Endothelial cell (in vitro differentiated cells): ENCODE results near the gene AFG1L. TPM values are rescaled to one million over a fixed set of nuclear protein-coding genes. Genes with fewer than 3 reads are reported as not detected.
A peak's percentile ranks its signal among the peaks of the same experiment; 100 is the strongest.
"Not testable (repeated sequence)": the region's sequence is repeated elsewhere in the genome, so short reads cannot be mapped to it uniquely, and the experiment has no call there.

Experiments used
- DNase-seq: peaks from one replicate; pipeline ENCODE4 v3.0.0; 2021; ENCODE audit warnings: low spot score
- H3K27ac Mint-ChIP-seq: one replicate; pipeline ENCODE4 v1.8.0; 2021; ENCODE audit warnings: mixed read lengths, inconsistent platforms; ENCODE audit not compliant: unreplicated experiment
- H3K27me3 Mint-ChIP-seq: one replicate; pipeline ENCODE4 v1.8.0; 2021; ENCODE audit warnings: mild to moderate bottlenecking, moderate library complexity, mixed read lengths, inconsistent platforms; ENCODE audit not compliant: unreplicated experiment
- H3K36me3 Mint-ChIP-seq: one replicate; pipeline ENCODE4 v1.8.0; 2021; ENCODE audit warnings: mild to moderate bottlenecking, low read depth, mixed read lengths, inconsistent platforms; ENCODE audit not compliant: unreplicated experiment
- H3K4me1 Mint-ChIP-seq: one replicate; pipeline ENCODE4 v1.8.0; 2021; ENCODE audit warnings: mild to moderate bottlenecking, mixed read lengths, inconsistent platforms; ENCODE audit not compliant: unreplicated experiment
- H3K4me3 Mint-ChIP-seq: one replicate; pipeline ENCODE4 v1.8.0; 2021; ENCODE audit warnings: mild to moderate bottlenecking, mixed read lengths, inconsistent platforms; ENCODE audit not compliant: unreplicated experiment
- H3K9me3 Mint-ChIP-seq: one replicate; pipeline ENCODE4 v1.8.0; 2021; ENCODE audit warnings: mixed read lengths, inconsistent platforms; ENCODE audit not compliant: unreplicated experiment
- total RNA-seq: library from RNA; stranded (reverse); fragmentation: NEBNext Ultra II Directional; extraction: Animal tissue kit (Norgen Biotek cat#: 25700); gene quantifications from one replicate; pipeline ENCODE4 v1.2.1, GENCODE V29; 2021; ENCODE audit not compliant: unreplicated experiment
- TF ChIP-seq, protein P1 (sequence below): fragments of 200-600 bp; sonication (generic); IDR thresholded peaks from one replicate; pipeline ENCODE4 v1.5.0; 2021; ENCODE audit warnings: antibody characterized with exemption; ENCODE audit not compliant: unreplicated experiment

AFG1L gene
- total RNA-seq, 1 donor from 2014 or later: 5.7 TPM

DNA sequence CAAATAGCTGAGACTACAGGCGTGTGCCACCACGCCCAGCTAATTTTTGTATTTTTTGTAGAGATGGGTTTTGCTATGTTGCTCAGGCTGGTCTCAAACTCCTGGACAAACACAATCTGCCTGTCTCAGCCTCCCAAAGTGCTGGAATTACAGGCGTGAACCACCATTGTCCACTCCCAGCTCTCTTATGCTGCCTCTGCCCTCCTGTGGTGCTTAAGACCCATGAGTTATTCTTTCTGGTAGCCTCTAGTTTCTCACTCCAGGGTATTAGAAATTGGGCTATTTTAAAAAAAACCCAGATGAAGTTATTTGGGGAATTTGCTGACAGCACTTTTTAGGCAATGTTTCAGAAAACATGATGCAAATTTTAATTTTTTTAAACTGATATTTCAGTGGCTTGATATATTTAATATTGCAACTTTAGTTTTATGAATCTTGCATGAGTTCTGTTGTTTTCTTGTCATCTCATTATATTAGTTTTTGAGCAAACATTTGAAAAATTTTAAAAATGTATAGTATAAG lies 151.8 kb downstream of the AFG1L start:
- Mint-ChIP-seq H3K36me3 (no peaks in the 10 kb centered on the region), H3K4me1 (peaks cover 8% of the 10 kb centered on the region), H3K27me3 (no peaks in the 10 kb centered on the region), H3K4me3 (no peak overlapping the region), H3K9me3 (no peaks in the 10 kb centered on the region), H3K27ac (peak overlapping the region; percentile 57)
- TF ChIP-seq, protein P1, sequence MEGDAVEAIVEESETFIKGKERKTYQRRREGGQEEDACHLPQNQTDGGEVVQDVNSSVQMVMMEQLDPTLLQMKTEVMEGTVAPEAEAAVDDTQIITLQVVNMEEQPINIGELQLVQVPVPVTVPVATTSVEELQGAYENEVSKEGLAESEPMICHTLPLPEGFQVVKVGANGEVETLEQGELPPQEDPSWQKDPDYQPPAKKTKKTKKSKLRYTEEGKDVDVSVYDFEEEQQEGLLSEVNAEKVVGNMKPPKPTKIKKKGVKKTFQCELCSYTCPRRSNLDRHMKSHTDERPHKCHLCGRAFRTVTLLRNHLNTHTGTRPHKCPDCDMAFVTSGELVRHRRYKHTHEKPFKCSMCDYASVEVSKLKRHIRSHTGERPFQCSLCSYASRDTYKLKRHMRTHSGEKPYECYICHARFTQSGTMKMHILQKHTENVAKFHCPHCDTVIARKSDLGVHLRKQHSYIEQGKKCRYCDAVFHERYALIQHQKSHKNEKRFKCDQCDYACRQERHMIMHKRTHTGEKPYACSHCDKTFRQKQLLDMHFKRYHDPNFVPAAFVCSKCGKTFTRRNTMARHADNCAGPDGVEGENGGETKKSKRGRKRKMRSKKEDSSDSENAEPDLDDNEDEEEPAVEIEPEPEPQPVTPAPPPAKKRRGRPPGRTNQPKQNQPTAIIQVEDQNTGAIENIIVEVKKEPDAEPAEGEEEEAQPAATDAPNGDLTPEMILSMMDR: no peak
- DNase-seq: no peak

- TF ChIP-seq, protein P1: no peak
- Mint-ChIP-seq H3K36me3 (no peaks in the 10 kb centered on the region), H3K27me3 (no peaks in the 10 kb centered on the region), H3K27ac (peak overlapping the region; percentile 72), H3K9me3 (no peaks in the 10 kb centered on the region), H3K4me3 (no peak overlapping the region), H3K4me1 (peaks cover 16% of the 10 kb centered on the region)
- no peak for DNase-seq
Observed at GRCh38 chr6:108448481-108448880, 153.6 kb downstream of the AFG1L start.

DNA sequence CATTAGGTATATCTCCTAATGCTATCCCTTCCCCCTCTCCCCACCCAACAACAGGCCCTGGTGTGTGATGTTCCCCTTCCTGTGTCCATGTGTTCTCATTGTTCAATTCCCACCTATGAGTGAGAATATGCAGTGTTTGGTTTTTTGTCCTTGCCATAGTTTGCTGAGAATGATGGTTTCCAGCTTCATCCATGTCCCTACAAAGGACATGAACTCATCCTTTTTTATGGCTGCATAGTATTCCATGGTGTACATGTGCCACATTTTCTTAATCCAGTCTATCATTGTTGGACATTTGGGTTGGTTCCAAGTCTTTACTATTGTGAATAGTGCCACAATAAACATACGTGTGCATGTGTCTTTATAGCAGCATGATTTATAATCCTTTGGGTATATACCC lies 154.9 kb downstream of the AFG1L start:
- H3K27me3 Mint-ChIP-seq, DNase-seq, H3K9me3 Mint-ChIP-seq: not testable (repeated sequence)

GRCh38 chr6:108451816-108452215 lies 157.0 kb downstream of the AFG1L start:
- H3K27ac Mint-ChIP-seq: no peak overlapping the region
- peaks cover 2% of the 10 kb centered on the region for H3K27me3 Mint-ChIP-seq
- no peak for DNase-seq
- peaks cover 21% of the 10 kb centered on the region for H3K4me1 Mint-ChIP-seq
- no peaks in the 10 kb centered on the region for H3K9me3 Mint-ChIP-seq
- H3K36me3 Mint-ChIP-seq: no peaks in the 10 kb centered on the region
- no peak overlapping the region for H3K4me3 Mint-ChIP-seq
- TF ChIP-seq, protein P1: no peak

More for the DNA sequence above, 154.9 kb downstream of the AFG1L start:
- H3K36me3 Mint-ChIP-seq, H3K4me3 Mint-ChIP-seq, H3K27ac Mint-ChIP-seq: not testable (repeated sequence)
- H3K4me1 Mint-ChIP-seq: peaks cover 23% of the 10 kb centered on the region

DNA sequence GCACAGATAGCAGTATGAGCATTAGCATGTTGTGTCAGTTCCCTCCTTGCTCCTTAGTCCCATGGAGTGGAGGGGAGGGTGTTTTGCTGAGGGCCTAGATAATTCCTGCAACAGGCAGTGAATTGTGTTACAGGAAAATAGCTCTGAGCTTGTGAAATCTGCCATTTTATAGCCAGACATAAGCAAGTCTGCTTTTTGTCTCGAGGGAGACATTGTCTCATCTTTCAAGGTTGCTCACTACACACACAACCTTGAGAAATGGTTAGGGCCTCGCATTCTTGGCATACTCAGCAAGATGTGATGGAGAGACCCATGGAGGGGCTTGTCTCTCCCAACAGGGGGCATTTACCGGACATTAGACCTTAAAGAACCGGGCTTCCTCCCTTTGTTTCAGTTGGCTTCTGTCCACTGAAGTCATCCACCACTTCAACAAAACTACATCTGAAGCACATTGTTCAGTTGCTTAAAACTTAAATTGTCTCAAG lies 157.9 kb downstream of the AFG1L start:
- Mint-ChIP-seq H3K9me3 (no peaks in the 10 kb centered on the region), H3K4me1 (peaks cover 16% of the 10 kb centered on the region), H3K36me3 (no peaks in the 10 kb centered on the region), H3K4me3 (no peak overlapping the region), H3K27me3 (peaks cover 2% of the 10 kb centered on the region), H3K27ac (peak overlapping the region; percentile 80)
- TF ChIP-seq, protein P1: no peak
- peak; percentile 24 for DNase-seq
